ENCODE results near the gene PRDM16.
"Not testable (repeated sequence)": the region's sequence is repeated elsewhere in the genome, so short reads cannot be mapped to it uniquely, and the experiment has no call there.

PRDM16 gene

GRCh38 chr1:3163356-3163755 lies 94.4 kb downstream of the PRDM16 start:
- DNase-seq (ENCODE audit: low spot score), result no peak

GRCh38 chr1:3164671-3165070 lies 95.7 kb downstream of the PRDM16 start:
- no peak for DNase-seq (ENCODE audit: low spot score)

- DNase-seq (ENCODE audit: low spot score), result not testable (repeated sequence)
Measured at GRCh38 chr1:3165189-3165588, 96.2 kb downstream of the PRDM16 start.

- DNase-seq (ENCODE audit: low spot score), result no peak
Measured at GRCh38 chr1:3166206-3166918, 97.4 kb downstream of the PRDM16 start.

GRCh38 chr1:3167255-3167654 lies 98.3 kb downstream of the PRDM16 start:
- DNase-seq (ENCODE audit: low spot score), result no peak

- DNase-seq (ENCODE audit: low spot score), result no peak
Measured at GRCh38 chr1:3168678-3169077, 99.7 kb downstream of the PRDM16 start.

GRCh38 chr1:3169665-3170356 lies 100.8 kb downstream of the PRDM16 start:
- no peak for DNase-seq (ENCODE audit: low spot score)

- no peak for DNase-seq (ENCODE audit: low spot score)
Measured at GRCh38 chr1:3170561-3171453, 101.8 kb downstream of the PRDM16 start.

- no peak for DNase-seq (ENCODE audit: low spot score)
Measured at GRCh38 chr1:3171761-3172160, 102.8 kb downstream of the PRDM16 start.

GRCh38 chr1:3172431-3173380 lies 103.7 kb downstream of the PRDM16 start:
- no peak for DNase-seq (ENCODE audit: low spot score)

GRCh38 chr1:3173381-3173980 lies 104.5 kb downstream of the PRDM16 start:
- DNase-seq (ENCODE audit: low spot score), result no peak

GRCh38 chr1:3174487-3175247 lies 105.7 kb downstream of the PRDM16 start:
- no peak for DNase-seq (ENCODE audit: low spot score)

- no peak for DNase-seq (ENCODE audit: low spot score)
Measured at GRCh38 chr1:3175486-3175885, 106.5 kb downstream of the PRDM16 start.

GRCh38 chr1:3176028-3176427 lies 107.0 kb downstream of the PRDM16 start:
- no peak for DNase-seq (ENCODE audit: low spot score)

- no peak for DNase-seq (ENCODE audit: low spot score)
Measured at GRCh38 chr1:3176820-3177219, 107.8 kb downstream of the PRDM16 start.

- no peak for DNase-seq (ENCODE audit: low spot score)
Measured at GRCh38 chr1:3178279-3178678, 109.3 kb downstream of the PRDM16 start.

GRCh38 chr1:3179471-3179870 lies 110.5 kb downstream of the PRDM16 start:
- no peak for DNase-seq (ENCODE audit: low spot score)

- no peak for DNase-seq (ENCODE audit: low spot score)
Measured at GRCh38 chr1:3180915-3181314, 111.9 kb downstream of the PRDM16 start.

- no peak for DNase-seq (ENCODE audit: low spot score)
Measured at GRCh38 chr1:3181956-3182355, 113.0 kb downstream of the PRDM16 start.

- no peak for DNase-seq (ENCODE audit: low spot score)
Measured at GRCh38 chr1:3183411-3183810, 114.4 kb downstream of the PRDM16 start.
